ENCODE data around the gene CERK. TPM values are rescaled to one million over a fixed set of nuclear protein-coding genes. Genes with fewer than 3 reads are reported as not detected.

CERK gene
- polyA plus RNA-seq, 1 donor from 2014 or later: 57.4 TPM

DNA sequence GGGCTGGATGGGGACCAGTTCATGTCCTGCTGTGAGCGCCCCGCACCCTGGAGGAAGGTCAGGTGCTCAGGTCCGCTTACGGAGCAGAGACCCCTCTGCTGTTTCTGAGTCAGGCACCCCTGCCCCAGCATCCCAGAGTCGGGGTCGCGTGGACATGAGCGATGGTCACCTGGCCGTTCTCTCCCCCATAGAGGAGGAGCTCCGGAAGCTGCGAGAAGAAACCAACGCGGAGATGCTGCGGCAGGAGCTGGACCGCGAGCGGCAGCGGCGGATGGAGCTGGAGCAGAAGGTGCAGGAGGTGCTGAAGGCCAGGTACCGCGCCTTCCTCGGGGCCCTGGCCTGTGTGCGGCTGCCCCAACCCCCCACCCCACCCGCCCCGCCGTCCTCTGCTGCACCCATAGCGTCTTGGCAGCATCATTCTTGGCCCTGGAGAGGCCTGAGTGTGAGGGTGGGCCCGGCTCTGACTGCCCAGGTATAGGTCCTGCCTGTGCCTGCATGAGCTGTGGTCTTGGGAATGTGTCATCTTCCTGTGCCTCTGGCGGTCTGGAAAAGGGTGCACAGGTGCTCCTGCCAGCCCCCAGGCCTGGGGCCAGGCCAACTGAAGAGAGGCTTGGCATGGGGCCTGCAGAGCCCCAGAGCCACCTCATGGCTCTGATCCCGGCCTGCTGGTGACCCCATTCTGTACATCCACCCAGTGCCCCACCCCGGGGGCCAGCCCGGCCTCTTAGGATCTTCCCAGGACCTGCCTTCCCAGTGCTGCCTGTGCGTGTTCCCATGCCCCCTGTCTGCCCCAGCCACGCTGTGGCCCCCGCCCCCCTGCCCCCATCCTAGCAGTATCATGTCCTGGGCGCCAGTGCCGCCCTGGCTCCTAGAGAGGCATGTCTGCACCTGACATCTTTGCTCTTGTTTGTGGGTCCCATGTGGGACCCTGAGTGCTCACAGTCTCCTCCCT, 79.8 kb downstream of the CERK start:
- Histone ChIP-seq H3K9ac (ENCODE audit: low read length) (no peak overlapping the region), H3K79me2 (replicated peaks; ENCODE audit: insufficient read depth, low read length) (no peaks in the 10 kb centered on the region), H2AFZ (ENCODE audit: low read depth, low read length) (no peak overlapping the region), H3K27ac (ENCODE audit: low read length) (no peak overlapping the region), H3K9me3 (ENCODE audit: low read length) (no peaks in the 10 kb centered on the region), H3K27me3 (ENCODE audit: insufficient read depth, low read depth, low read length) (no peaks in the 10 kb centered on the region), H3K36me3 (ENCODE audit: insufficient read depth, low read length) (no peaks in the 10 kb centered on the region), H3K4me2 (ENCODE audit: low read length) (no peak overlapping the region), H4K20me1 (ENCODE audit: insufficient read depth) (no peaks in the 10 kb centered on the region), H3K9me2 (ENCODE audit: insufficient read depth, low read length) (no peaks in the 10 kb centered on the region), H3K4me3 (ENCODE audit: low read length) (no peak overlapping the region), H3F3A (ENCODE audit: insufficient read depth, low read length, poor library complexity, severe bottlenecking) (no peaks in the 10 kb centered on the region)
- TF ChIP-seq SMC3 (conservative IDR thresholded peaks at IDR 0.05; ENCODE audit: poor library complexity) (no peak), EZH2 (IDR thresholded peaks at IDR 0.05; ENCODE audit: borderline replicate concordance, insufficient read depth, low read length, poor library complexity, severe bottlenecking) (no peak), POLR2AphosphoS5 (IDR thresholded peaks at IDR 0.05) (no peak), RAD21 (conservative IDR thresholded peaks at IDR 0.05) (no peak), EP300 (conservative IDR thresholded peaks at IDR 0.05; ENCODE audit: poor library complexity, severe bottlenecking) (no peak), TAF1 (IDR thresholded peaks at IDR 0.05; ENCODE audit: low read depth) (no peak), MXI1 (conservative IDR thresholded peaks at IDR 0.05; ENCODE audit: poor library complexity, severe bottlenecking) (no peak), REST (IDR thresholded peaks at IDR 0.05; ENCODE audit: borderline replicate concordance) (no peak)
- TF ChIP-seq, protein P1, sequence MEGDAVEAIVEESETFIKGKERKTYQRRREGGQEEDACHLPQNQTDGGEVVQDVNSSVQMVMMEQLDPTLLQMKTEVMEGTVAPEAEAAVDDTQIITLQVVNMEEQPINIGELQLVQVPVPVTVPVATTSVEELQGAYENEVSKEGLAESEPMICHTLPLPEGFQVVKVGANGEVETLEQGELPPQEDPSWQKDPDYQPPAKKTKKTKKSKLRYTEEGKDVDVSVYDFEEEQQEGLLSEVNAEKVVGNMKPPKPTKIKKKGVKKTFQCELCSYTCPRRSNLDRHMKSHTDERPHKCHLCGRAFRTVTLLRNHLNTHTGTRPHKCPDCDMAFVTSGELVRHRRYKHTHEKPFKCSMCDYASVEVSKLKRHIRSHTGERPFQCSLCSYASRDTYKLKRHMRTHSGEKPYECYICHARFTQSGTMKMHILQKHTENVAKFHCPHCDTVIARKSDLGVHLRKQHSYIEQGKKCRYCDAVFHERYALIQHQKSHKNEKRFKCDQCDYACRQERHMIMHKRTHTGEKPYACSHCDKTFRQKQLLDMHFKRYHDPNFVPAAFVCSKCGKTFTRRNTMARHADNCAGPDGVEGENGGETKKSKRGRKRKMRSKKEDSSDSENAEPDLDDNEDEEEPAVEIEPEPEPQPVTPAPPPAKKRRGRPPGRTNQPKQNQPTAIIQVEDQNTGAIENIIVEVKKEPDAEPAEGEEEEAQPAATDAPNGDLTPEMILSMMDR (IDR thresholded peaks at IDR 0.05; ENCODE audit: poor library complexity, severe bottlenecking): no peak

GRCh38 chr22:46657655-46657953, 80.4 kb downstream of the CERK start:
- H3K4me3 ChIP-seq (ENCODE audit: low read length): no peak overlapping the region
- no peaks in the 10 kb centered on the region for H4K20me1 ChIP-seq (ENCODE audit: insufficient read depth)
- no peak overlapping the region for H2AFZ ChIP-seq (ENCODE audit: low read depth, low read length)
- no peak overlapping the region for H3K27ac ChIP-seq (ENCODE audit: low read length)
- no peak overlapping the region for H3K9ac ChIP-seq (ENCODE audit: low read length)
- H3K36me3 ChIP-seq (ENCODE audit: insufficient read depth, low read length): no peaks in the 10 kb centered on the region
- no peaks in the 10 kb centered on the region for H3F3A ChIP-seq (ENCODE audit: insufficient read depth, low read length, poor library complexity, severe bottlenecking)
- TF ChIP-seq SMC3 (conservative IDR thresholded peaks at IDR 0.05; ENCODE audit: poor library complexity) (no peak), POLR2AphosphoS5 (IDR thresholded peaks at IDR 0.05) (no peak), EP300 (conservative IDR thresholded peaks at IDR 0.05; ENCODE audit: poor library complexity, severe bottlenecking) (no peak), REST (IDR thresholded peaks at IDR 0.05; ENCODE audit: borderline replicate concordance) (no peak), MXI1 (conservative IDR thresholded peaks at IDR 0.05; ENCODE audit: poor library complexity, severe bottlenecking) (no peak), TAF1 (IDR thresholded peaks at IDR 0.05; ENCODE audit: low read depth) (no peak), EZH2 (IDR thresholded peaks at IDR 0.05; ENCODE audit: borderline replicate concordance, insufficient read depth, low read length, poor library complexity, severe bottlenecking) (no peak), RAD21 (conservative IDR thresholded peaks at IDR 0.05) (no peak)
- TF ChIP-seq, protein P1 (IDR thresholded peaks at IDR 0.05; ENCODE audit: poor library complexity, severe bottlenecking): no peak
- H3K27me3 ChIP-seq (ENCODE audit: insufficient read depth, low read depth, low read length): no peaks in the 10 kb centered on the region
- no peaks in the 10 kb centered on the region for H3K79me2 ChIP-seq (replicated peaks; ENCODE audit: insufficient read depth, low read length)
- no peaks in the 10 kb centered on the region for H3K9me2 ChIP-seq (ENCODE audit: insufficient read depth, low read length)
- no peak overlapping the region for H3K4me2 ChIP-seq (ENCODE audit: low read length)
- no peaks in the 10 kb centered on the region for H3K9me3 ChIP-seq (ENCODE audit: low read length)
